Neuronal stem cell (in vitro differentiated cells): ENCODE data around the gene HINT3.
"Not testable (repeated sequence)": the region's sequence is repeated elsewhere in the genome, so short reads cannot be mapped to it uniquely, and the experiment has no call there.

Experiments used
- DNase-seq: peaks from one replicate; pipeline ENCODE4 v3.0.0-alpha.2; 2013; ENCODE audit warnings: low spot score
- H2AFZ ChIP-seq: one replicate; pipeline ENCODE4 v1.6.1; 2013; ENCODE audit warnings: mild to moderate bottlenecking, low read length, inconsistent platforms
- H2AK5ac ChIP-seq: 2 replicates; pipeline ENCODE4 v1.6.1; 2013; ENCODE audit warnings: low read depth, mild to moderate bottlenecking, inconsistent platforms, low read length, moderate library complexity, mixed read lengths
- H2BK120ac ChIP-seq: 2 replicates; pipeline ENCODE4 v1.6.1; 2013; ENCODE audit warnings: low read depth, mild to moderate bottlenecking, inconsistent platforms, low read length, moderate library complexity, mixed read lengths
- H2BK12ac ChIP-seq: one replicate; pipeline ENCODE4 v1.6.1; 2013; ENCODE audit warnings: low read length, inconsistent platforms
- H2BK15ac ChIP-seq: 2 replicates; pipeline ENCODE4 v1.6.1; 2013; ENCODE audit warnings: mild to moderate bottlenecking, low read length, inconsistent platforms, mixed read lengths
- H2BK5ac ChIP-seq: one replicate; pipeline ENCODE4 v1.6.1; 2013; ENCODE audit warnings: inconsistent platforms, mild to moderate bottlenecking, low read length, moderate library complexity
- H3K14ac ChIP-seq: one replicate; pipeline ENCODE4 v1.6.1; 2013; ENCODE audit warnings: low read length, inconsistent platforms
- H3K18ac ChIP-seq: 2 replicates; pipeline ENCODE4 v1.6.1; 2013; ENCODE audit warnings: low read length, inconsistent platforms
- H3K23ac ChIP-seq: 2 replicates; pipeline ENCODE4 v1.6.1; 2013; ENCODE audit warnings: low read depth, mild to moderate bottlenecking, mixed read lengths, low read length, inconsistent platforms; ENCODE audit not compliant: poor library complexity
- H3K27ac ChIP-seq: replicated peaks from 3 replicates; pipeline ENCODE4 v1.5.1; 2013; ENCODE audit warnings: low read length, inconsistent platforms
- H3K27me3 ChIP-seq, 3 experiments: 2 replicates each; pipeline ENCODE4 v1.6.1; 2013; ENCODE audit warnings: low read length in 3 of 3, mild to moderate bottlenecking in 2 of 3, inconsistent platforms in 1 of 3, low read depth in 1 of 3, mixed read lengths in 1 of 3, moderate library complexity in 1 of 3; ENCODE audit not compliant: control insufficient read depth in 3 of 3, insufficient read depth in 3 of 3
- H3K36me3 ChIP-seq, 2 donors: replicated peaks in 1 of 2; 2 replicates each; pipeline ENCODE4 v1.6.1; 2013; ENCODE audit warnings: low read length in 2 of 2; ENCODE audit not compliant: control insufficient read depth in 2 of 2, insufficient read depth in 2 of 2
- H3K4ac ChIP-seq: 2 replicates; pipeline ENCODE4 v1.6.1; 2013; ENCODE audit warnings: inconsistent platforms, mild to moderate bottlenecking, low read length, moderate library complexity
- H3K4me1 ChIP-seq, 2 donors: 1 replicate in 1 of 2; 2 replicates in 1 of 2; pipeline ENCODE4 v1.6.1; 2013; ENCODE audit warnings: low read length in 2 of 2, low read depth in 1 of 2; ENCODE audit not compliant: control insufficient read depth in 2 of 2, insufficient read depth in 1 of 2
- H3K4me2 ChIP-seq: one replicate; pipeline ENCODE4 v1.6.1; 2013; ENCODE audit warnings: mild to moderate bottlenecking, low read length, inconsistent platforms; ENCODE audit not compliant: insufficient read depth, poor library complexity, severe bottlenecking
- H3K4me3 ChIP-seq, 2 donors: 2 replicates each; pipeline ENCODE4 v1.5.1; 2013; ENCODE audit warnings: low read length in 2 of 2, mild to moderate bottlenecking in 2 of 2, inconsistent platforms in 1 of 2, moderate library complexity in 1 of 2
- H3K79me1 ChIP-seq: one replicate; pipeline ENCODE4 v1.6.1; 2013; ENCODE audit warnings: low read depth, mild to moderate bottlenecking, inconsistent platforms, low read length, moderate library complexity
- H3K9ac ChIP-seq: one replicate; pipeline ENCODE4 v1.6.1; 2013; ENCODE audit warnings: mild to moderate bottlenecking, low read depth, low read length, inconsistent platforms; ENCODE audit not compliant: poor library complexity
- H3K9me3 ChIP-seq, 2 donors: replicated peaks in 1 of 2; 2 replicates each; pipeline versions ENCODE3 to v1.6.1; 2013; ENCODE audit warnings: low read length in 2 of 2, mild to moderate bottlenecking in 2 of 2, inconsistent platforms in 1 of 2, low read depth in 1 of 2, mixed read lengths in 1 of 2, moderate library complexity in 1 of 2; ENCODE audit not compliant: control insufficient read depth in 2 of 2, insufficient read depth in 1 of 2
- H4K8ac ChIP-seq: one replicate; pipeline ENCODE4 v1.6.1; 2013; ENCODE audit warnings: low read depth, mild to moderate bottlenecking, inconsistent platforms, low read length, moderate library complexity
- H4K91ac ChIP-seq: one replicate; pipeline ENCODE4 v1.6.1; 2013; ENCODE audit warnings: low read length, low read depth, mild to moderate bottlenecking, inconsistent platforms; ENCODE audit not compliant: poor library complexity
- WGBS, 2 donors: extraction: QIAGEN DNeasy Blood & Tissue Kit; methylation state at CpG; one replicate each; pipeline ENCODE4 v1.1.7; 2013; ENCODE audit warnings: missing lambda C conversion rate in 2 of 2, mixed read lengths in 1 of 2; ENCODE audit not compliant: insufficient read length in 2 of 2, insufficient replicate concordance in 1 of 2; ENCODE audit errors: extremely low coverage in 2 of 2; 5-methylcytosine and 5-hydroxymethylcytosine counted together

The HINT3 gene

DNA sequence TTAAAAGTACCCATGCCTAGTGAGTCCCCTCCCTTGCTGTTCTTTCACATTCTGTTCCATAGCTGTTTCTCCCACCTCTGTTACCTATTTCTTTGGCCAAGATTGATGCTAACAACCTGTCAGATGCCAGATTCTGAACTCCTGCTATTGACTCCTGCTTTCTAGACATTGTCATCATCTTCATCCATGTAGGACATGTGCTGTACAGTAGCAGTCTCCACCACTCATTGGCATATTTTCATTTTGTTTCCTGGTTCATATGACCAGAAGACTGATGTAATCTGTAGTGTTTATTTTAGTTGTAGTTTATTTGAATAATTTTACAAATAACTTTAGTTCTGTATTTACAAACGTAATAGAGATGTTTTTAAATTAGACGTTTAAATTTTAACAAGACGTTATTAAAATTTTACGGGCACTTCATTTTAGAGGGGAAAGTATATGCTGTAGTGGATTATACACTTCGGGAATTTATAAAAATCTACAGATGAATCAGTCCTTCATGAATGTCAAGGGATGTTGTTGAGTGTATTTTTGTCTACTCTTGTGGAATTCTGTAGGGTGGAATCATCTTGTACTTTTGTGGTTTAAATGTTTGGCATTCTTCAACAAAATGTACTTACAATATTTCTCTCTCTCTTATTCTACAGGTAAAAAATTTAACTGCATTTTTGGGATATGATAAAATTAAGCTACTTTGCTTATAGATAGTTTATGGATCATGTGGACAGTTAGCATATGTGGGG lies 63.9 kb downstream of the HINT3 start:
- 100% methylated on average over 3 to 4 of the region's 5 CpGs for WGBS, 2 donors
- Histone ChIP-seq H4K91ac (no peak overlapping the region), H2BK5ac (no peak overlapping the region), H3K27ac (no peak overlapping the region), H3K36me3 (peaks cover 8 to 96% of the 10 kb centered on the region in 2 donors), H3K14ac (no peak overlapping the region), H2BK12ac (no peak overlapping the region), H3K79me1 (peaks cover 2% of the 10 kb centered on the region), H3K4ac (no peak overlapping the region), H3K18ac (no peak overlapping the region), H2BK120ac (no peak overlapping the region), H4K8ac (no peak overlapping the region), H3K4me3 (no peak overlapping the region), H3K23ac (no peak overlapping the region), H3K4me1 (no peaks in the 10 kb centered on the region), H2AK5ac (no peak overlapping the region), H2AFZ (no peak overlapping the region), H3K4me2 (no peak overlapping the region), H3K9me3 (no peaks in the 10 kb centered on the region), H2BK15ac (no peak overlapping the region), H3K9ac (no peak overlapping the region), H3K27me3 (no peaks in the 10 kb centered on the region)
- no peak for DNase-seq

DNA sequence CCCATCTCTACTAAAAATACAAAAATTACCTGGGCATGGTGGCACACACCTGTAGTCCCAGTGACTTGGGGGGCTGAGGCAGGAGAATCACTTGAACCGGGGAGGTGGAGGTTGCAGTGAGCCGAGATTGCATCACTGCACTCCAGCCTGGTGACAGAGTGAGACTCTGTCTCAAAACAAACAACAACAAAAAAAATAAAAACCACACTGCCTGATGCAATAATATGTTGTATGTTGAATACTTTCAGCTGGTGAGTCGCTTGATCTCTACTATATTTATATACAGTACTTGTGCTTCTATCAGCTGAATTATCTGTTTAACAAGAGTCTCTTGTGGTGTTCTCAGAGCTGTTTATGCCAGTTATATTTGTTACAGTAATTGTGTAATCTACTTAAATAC lies 66.9 kb downstream of the HINT3 start:
- not testable (repeated sequence) for H4K8ac ChIP-seq, H3K9me3 ChIP-seq, H3K4me1 ChIP-seq, H3K4ac ChIP-seq, H2BK15ac ChIP-seq, H3K4me2 ChIP-seq, H2BK5ac ChIP-seq, H2BK12ac ChIP-seq, H4K91ac ChIP-seq, H3K23ac ChIP-seq, H3K14ac ChIP-seq, H3K27me3 ChIP-seq, DNase-seq, H2AK5ac ChIP-seq, H3K79me1 ChIP-seq, H2AFZ ChIP-seq, H3K9ac ChIP-seq, H3K4me3 ChIP-seq, H3K18ac ChIP-seq, H2BK120ac ChIP-seq, H3K27ac ChIP-seq
- peaks cover 8 to 95% of the 10 kb centered on the region in 2 donors for H3K36me3 ChIP-seq
- WGBS, 2 donors, result no CpG with 5 or more reads among the region's 3 CpGs

DNA sequence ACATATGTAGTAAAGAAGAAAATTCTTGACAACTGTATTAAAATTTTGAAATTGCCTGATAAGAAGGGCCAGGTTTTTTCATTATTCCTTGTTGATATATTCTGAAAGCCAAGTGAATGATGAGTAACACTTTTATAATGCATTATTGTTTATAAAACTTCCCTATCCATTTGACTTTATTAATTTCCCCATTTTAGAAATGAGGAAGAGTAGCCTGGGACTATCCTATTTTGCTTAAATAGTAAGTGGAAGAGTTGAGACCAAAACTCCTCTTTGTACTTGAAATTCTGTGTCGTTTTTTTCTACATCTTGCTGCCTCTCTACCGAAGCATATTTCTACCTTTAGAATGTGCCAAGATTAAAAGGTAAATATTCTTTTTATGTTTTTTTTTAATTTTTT lies 69.4 kb downstream of the HINT3 start:
- H3K4ac ChIP-seq, result no peak overlapping the region
- H3K36me3 ChIP-seq, result peaks cover 4 to 97% of the 10 kb centered on the region in 2 donors
- H3K23ac ChIP-seq, result no peak overlapping the region
- no peak overlapping the region for H3K4me3 ChIP-seq
- no peak overlapping the region for H4K91ac ChIP-seq
- H2AK5ac ChIP-seq, result no peak overlapping the region
- H2BK15ac ChIP-seq, result no peak overlapping the region
- H2AFZ ChIP-seq, result no peak overlapping the region
- no peaks in the 10 kb centered on the region for H3K4me1 ChIP-seq
- H3K14ac ChIP-seq, result no peak overlapping the region
- no CpG with 5 or more reads among the region's 2 CpGs for WGBS, 2 donors
- no peak overlapping the region for H3K9ac ChIP-seq
- H3K27ac ChIP-seq, result no peak overlapping the region
- H3K79me1 ChIP-seq, result no peaks in the 10 kb centered on the region
- H2BK5ac ChIP-seq, result no peak overlapping the region
- H2BK12ac ChIP-seq, result no peak overlapping the region
- no peak for DNase-seq
- H3K9me3 ChIP-seq, result no peaks in the 10 kb centered on the region
- no peak overlapping the region for H2BK120ac ChIP-seq
- no peak overlapping the region for H3K18ac ChIP-seq
- H3K27me3 ChIP-seq, result no peaks in the 10 kb centered on the region
- H3K4me2 ChIP-seq, result no peak overlapping the region
- no peak overlapping the region for H4K8ac ChIP-seq

DNA sequence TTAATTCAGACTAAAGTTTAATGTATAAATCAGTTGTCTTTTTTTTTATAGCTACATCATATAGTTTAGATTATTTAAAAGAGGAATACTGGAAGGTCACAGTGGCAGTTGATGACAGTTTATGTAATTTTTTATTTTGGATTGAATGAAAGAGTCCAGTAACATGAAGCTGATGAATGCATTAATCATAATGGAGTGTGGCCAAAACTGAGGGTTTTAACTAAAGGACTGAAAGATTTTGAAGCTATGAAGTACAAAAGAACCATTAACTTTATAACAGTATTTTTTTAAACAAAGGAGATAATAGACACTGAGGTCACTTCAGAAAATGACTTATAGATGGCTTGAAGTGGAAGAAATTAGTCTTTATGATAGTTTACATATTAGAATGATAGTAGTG lies 71.0 kb downstream of the HINT3 start:
- Histone ChIP-seq H2BK120ac (no peak overlapping the region), H3K27me3 (no peaks in the 10 kb centered on the region), H3K4me1 (no peaks in the 10 kb centered on the region), H3K79me1 (no peaks in the 10 kb centered on the region), H3K4ac (no peak overlapping the region), H4K8ac (no peak overlapping the region), H2BK15ac (no peak overlapping the region), H3K23ac (no peak overlapping the region), H3K9ac (no peak overlapping the region), H2BK5ac (no peak overlapping the region), H3K27ac (no peak overlapping the region), H3K9me3 (no peaks in the 10 kb centered on the region), H2BK12ac (no peak overlapping the region), H3K36me3 (peaks cover 3 to 93% of the 10 kb centered on the region in 2 donors), H3K4me3 (no peak overlapping the region), H3K4me2 (no peak overlapping the region), H2AK5ac (no peak overlapping the region), H4K91ac (no peak overlapping the region), H2AFZ (no peak overlapping the region), H3K18ac (no peak overlapping the region), H3K14ac (no peak overlapping the region)
- no peak for DNase-seq
